ENCODE measurements around the gene MUCL3. TPM values are rescaled to one million over a fixed set of nuclear protein-coding genes. Genes with fewer than 3 reads are reported as not detected.

The MUCL3 gene
- total and polyA plus RNA-seq, 2 of the 8 experiments (the other 6 are each of a cell fraction or from before 2014, with no cell fraction given), result 0.15 to 0.37 TPM

DNA sequence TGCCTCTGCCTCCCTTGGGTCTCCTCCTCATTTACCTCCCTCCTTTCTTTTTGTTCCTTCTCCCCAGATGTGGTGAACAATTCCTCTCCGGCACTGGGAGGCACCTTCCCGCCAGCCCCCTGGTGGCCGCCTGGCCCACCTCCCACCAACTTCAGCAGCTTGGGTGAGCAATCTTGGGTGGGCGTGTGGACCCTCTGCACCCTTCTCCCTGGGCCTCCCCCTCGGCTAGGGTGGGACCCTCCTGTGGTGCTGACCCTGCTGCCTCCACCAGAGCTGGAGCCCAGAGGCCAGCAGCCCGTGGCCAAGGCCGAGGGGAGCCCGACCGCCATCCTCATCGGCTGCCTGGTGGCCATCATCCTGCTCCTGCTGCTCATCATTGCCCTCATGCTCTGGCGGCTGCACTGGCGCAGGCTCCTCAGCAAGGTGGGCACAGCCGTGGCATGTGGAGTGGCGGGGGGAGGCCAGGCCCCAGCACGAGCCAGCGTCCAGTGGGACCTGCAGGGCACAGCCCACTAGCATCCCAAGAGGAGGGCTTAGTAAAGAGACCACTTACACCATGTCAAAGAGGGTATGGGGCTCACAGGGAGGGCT, 47.7 kb upstream of the MUCL3 start:
- Histone ChIP-seq H3K4me3 (ENCODE audit: extremely low read depth in 1 of 4, insufficient read depth in 2 of 4, low read depth in 3 of 4, low read length in 4 of 4) (no peak overlapping the region), H3K23ac (ENCODE audit: insufficient read length) (no peak overlapping the region), H2AFZ (ENCODE audit: low read length) (no peak overlapping the region), H3K9me3 (ENCODE audit: insufficient read depth in 2 of 2, low read depth in 1 of 2, low read length in 1 of 2) (no peaks in the 10 kb centered on the region), H3K27ac (ENCODE audit: low read depth, low read length) (peak overlapping the region; percentile 33; the same call in 1 of the 2 replicates), H3K36me3 (ENCODE audit: control insufficient read depth in 2 of 4, insufficient read depth in 4 of 4, low read length in 3 of 4) (peaks cover 53 to 95% (median 79%) of the 10 kb centered on the region in 4 experiments), H3K18ac (ENCODE audit: extremely low read depth, low read length) (no peak overlapping the region), H3K4ac (replicated peaks; ENCODE audit: insufficient read length, low read depth, low read length) (no peak overlapping the region), H3K4me2 (ENCODE audit: insufficient read depth in 1 of 2, low read depth in 2 of 2, low read length in 2 of 2) (no peak overlapping the region), H3K56ac (replicated peaks; ENCODE audit: insufficient read length, low read depth, low read length) (no peak overlapping the region), H2BK5ac (ENCODE audit: low read depth, low read length) (0 out of 2 replicates have a peak overlapping the region, but pooled peaks have one; percentile 24), H3K79me2 (ENCODE audit: control insufficient read depth in 1 of 2, insufficient read depth in 2 of 2, low read length in 2 of 2) (peaks cover 3 to 32% of the 10 kb centered on the region in 2 experiments; a peak in 3 of 4 replicates), H3K9ac (replicated peaks in 1 of 4; ENCODE audit: extremely low read depth in 1 of 4, low read depth in 3 of 4, low read length in 3 of 4) (no peak overlapping the region), H3K14ac (ENCODE audit: insufficient read length) (no peak overlapping the region), H2BK120ac (replicated peaks; ENCODE audit: low read depth, low read length) (no peak overlapping the region), H2BK20ac (ENCODE audit: low read length) (no peak overlapping the region), H4K5ac (ENCODE audit: insufficient read length, low read depth, low read length) (no peak overlapping the region), H2BK12ac (ENCODE audit: low read depth, low read length) (peak overlapping the region; percentile 50; the same call in 1 of the 2 replicates), H2AK5ac (ENCODE audit: low read depth, low read length) (no peak overlapping the region), H3K79me1 (ENCODE audit: low read depth, low read length) (peaks cover 14% of the 10 kb centered on the region), H3K23me2 (ENCODE audit: low read depth, low read length) (peaks cover 8% of the 10 kb centered on the region; the same call in 1 of the 2 replicates), H4K91ac (replicated peaks; ENCODE audit: insufficient read length, low read length) (no peak overlapping the region), H3K27me3 (replicated peaks in 1 of 4; ENCODE audit: control insufficient read depth in 3 of 4, extremely low read depth in 1 of 4, insufficient read depth in 3 of 4, low read length in 3 of 4) (no peaks in the 10 kb centered on the region), H4K20me1 (replicated peaks in 1 of 2; ENCODE audit: control insufficient read depth in 1 of 2, insufficient read depth in 2 of 2, low read length in 2 of 2) (peaks cover 6 to 34% of the 10 kb centered on the region in 2 experiments), H3K4me1 (replicated peaks in 1 of 4; ENCODE audit: control insufficient read depth in 3 of 4, insufficient read depth in 4 of 4, low read length in 3 of 4) (peaks cover 0 to 10% (median 2%) of the 10 kb centered on the region in 4 experiments; a peak in 5 of 7 replicates), H4K8ac (ENCODE audit: extremely low read depth, insufficient read depth, low read length) (no peak overlapping the region; the same call in 1 of the 2 replicates), H2BK15ac (ENCODE audit: low read length) (no peak overlapping the region)
- ChIA-PET POLR2A (ENCODE audit: partially characterized antibody) (interaction anchor here (1.0 to 1.8 kb wide), 4 partner anchors 9 to 53 kb away, joined by 3 to 8 read pairs (median 4); no protein-coding TSS in a partner anchor), CTCF (ENCODE audit: partially characterized antibody) (interaction anchor here (0.6 to 29.0 kb wide), 8 partner anchors 9 to 177 kb away, joined by 3 to 610 read pairs (median 4); no protein-coding TSS in a partner anchor)
- 82% methylated on average over 16 of the region's 16 CpGs; no CpG with 5 or more reads in 1 of the 2 experiments for whole genome bisulfite sequencing, 2 experiments (ENCODE audit: extremely low coverage in 1 of 2, insufficient coverage in 1 of 2, insufficient read length in 1 of 2, insufficient replicate concordance in 2 of 2, low coverage in 1 of 2, low lambda C conversion rate in 2 of 2, missing lambda C conversion rate in 1 of 2)
- no peak for FAIRE-seq
- no peak for DNase-seq (ENCODE audit: low read depth in 1 of 2, low spot score in 2 of 2)
- TF ChIP-seq EZH2 (IDR thresholded peaks at IDR 0.05; ENCODE audit: low read depth, low read length, severe bottlenecking), result no peak
- TF ChIP-seq TEAD4 (IDR thresholded peaks at IDR 0.05; ENCODE audit: low read depth, low read length), result no peak
- TF ChIP-seq POLR2A (IDR thresholded peaks at IDR 0.05; ENCODE audit: control extremely low read depth in 1 of 2, low read depth in 2 of 2, low read length in 2 of 2), result no peak
- TF ChIP-seq CEBPB (IDR thresholded peaks at IDR 0.05; ENCODE audit: low read depth, low read length), result no peak
- TF ChIP-seq RAD21 (IDR thresholded peaks at IDR 0.05 in 1 of 2, conservative IDR thresholded peaks at IDR 0.05 in 1 of 2; ENCODE audit: low read depth in 2 of 2, low read length in 2 of 2), result peak; percentile 23 to 48; a peak in 3 of 4 replicates
- TF ChIP-seq, protein P1, sequence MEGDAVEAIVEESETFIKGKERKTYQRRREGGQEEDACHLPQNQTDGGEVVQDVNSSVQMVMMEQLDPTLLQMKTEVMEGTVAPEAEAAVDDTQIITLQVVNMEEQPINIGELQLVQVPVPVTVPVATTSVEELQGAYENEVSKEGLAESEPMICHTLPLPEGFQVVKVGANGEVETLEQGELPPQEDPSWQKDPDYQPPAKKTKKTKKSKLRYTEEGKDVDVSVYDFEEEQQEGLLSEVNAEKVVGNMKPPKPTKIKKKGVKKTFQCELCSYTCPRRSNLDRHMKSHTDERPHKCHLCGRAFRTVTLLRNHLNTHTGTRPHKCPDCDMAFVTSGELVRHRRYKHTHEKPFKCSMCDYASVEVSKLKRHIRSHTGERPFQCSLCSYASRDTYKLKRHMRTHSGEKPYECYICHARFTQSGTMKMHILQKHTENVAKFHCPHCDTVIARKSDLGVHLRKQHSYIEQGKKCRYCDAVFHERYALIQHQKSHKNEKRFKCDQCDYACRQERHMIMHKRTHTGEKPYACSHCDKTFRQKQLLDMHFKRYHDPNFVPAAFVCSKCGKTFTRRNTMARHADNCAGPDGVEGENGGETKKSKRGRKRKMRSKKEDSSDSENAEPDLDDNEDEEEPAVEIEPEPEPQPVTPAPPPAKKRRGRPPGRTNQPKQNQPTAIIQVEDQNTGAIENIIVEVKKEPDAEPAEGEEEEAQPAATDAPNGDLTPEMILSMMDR (IDR thresholded peaks at IDR 0.05; ENCODE audit: control extremely low read depth in 1 of 3, insufficient read depth in 1 of 3, low read depth in 1 of 3, low read length in 3 of 3), result peak in 2 of 3 experiments; percentile 41 to 63; a peak in 2 of 4 replicates

Data from H1 (cell line).